NCI-H526 (cell line): ENCODE measurements around the gene MACROD2.

Experiments used
- DNase-seq, 2 experiments: peaks; one replicate each; lab custom pipeline; 2025; lab: John Stamatoyannopoulos, UW

The MACROD2 gene

GRCh38 chr20:15289337-15289736 lies 1294.0 kb downstream of the MACROD2 start:
- DNase-seq = no peak

GRCh38 chr20:15292405-15292804 lies 1297.1 kb downstream of the MACROD2 start:
- DNase-seq = no peak

GRCh38 chr20:15296422-15296821 lies 1301.1 kb downstream of the MACROD2 start:
- DNase-seq = no peak

DNA sequence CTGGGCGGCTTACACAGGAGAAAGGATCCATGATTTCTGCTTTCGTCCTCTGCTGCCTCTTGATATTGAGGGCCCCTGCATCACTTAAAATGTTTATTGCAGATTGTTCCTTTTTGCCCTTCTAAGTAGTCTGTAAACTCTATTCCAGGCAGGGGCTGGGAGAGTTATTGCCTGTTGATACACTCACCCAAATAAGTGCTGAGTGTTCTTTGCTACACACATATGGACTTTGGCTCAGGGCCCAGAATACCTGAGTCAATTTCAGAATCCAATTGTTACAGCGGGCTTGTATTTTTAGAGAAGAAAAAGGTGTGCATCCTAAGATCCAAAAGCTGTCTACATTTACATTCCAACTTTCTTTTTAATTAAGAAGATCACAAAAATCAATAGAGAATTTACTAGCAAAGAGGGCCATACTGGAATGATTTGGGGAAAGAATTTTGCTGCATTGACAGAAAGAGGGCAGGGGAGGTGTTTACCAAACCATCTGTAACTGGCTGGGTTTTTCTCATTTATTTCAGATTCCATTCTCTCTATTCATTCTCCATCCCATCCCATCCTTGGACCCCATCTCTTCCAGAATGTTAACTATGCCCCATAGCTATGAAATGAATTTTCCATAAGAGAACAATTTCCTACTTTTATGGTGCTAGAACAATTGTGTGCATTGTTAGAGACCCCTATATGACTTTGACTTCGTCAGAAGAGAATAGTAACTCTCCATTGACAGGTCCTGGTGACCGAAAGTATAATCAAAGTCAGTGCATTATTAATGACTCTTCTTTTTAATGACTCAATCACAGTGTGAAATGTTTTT lies 1302.0 kb downstream of the MACROD2 start:
- no peak for DNase-seq

- DNase-seq = no peak
Observed at GRCh38 chr20:15302075-15302474, 1306.8 kb downstream of the MACROD2 start.

DNA sequence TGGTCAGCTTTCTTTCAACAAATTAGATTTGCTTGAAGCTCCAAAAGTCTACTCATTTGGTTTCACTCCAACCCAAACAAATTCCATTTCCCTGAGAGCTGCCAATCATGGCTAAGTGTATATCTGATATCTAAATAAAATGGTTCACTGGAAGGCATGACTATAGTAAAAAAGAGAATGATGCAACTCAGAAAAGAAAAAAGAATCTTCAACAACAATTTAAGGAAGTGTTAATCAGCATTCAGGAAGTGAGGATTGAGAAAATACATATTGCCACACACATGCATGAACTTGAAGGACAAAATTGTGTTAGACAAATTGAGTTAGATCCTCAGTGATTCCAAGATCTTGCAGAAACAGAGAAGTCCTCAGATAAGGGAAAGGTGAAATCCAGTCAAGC lies 1315.0 kb downstream of the MACROD2 start:
- DNase-seq = no peak

- DNase-seq = no peak
Observed at GRCh38 chr20:15316556-15316955, 1321.2 kb downstream of the MACROD2 start.

GRCh38 chr20:15317546-15318232 lies 1322.4 kb downstream of the MACROD2 start:
- DNase-seq = no peak

DNA sequence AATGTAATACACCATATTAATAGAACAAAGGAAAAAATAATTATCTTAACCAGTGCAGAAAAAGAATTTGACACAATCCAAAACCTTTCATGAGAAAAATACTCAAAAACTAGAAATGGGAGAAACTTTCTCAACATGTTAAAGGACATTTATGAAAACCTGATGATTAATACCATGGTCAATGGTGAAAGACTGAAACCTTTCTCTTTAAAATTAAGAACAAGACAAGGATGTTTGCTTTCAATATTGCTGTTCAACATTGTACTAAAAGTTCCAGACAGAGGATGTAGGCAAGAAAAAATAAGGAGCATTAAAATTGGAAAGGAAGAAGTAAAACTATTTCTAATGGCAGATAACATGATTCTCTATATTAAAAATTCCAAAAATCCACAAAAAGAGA lies 1323.4 kb downstream of the MACROD2 start:
- DNase-seq = no peak

GRCh38 chr20:15319439-15319838 lies 1324.1 kb downstream of the MACROD2 start:
- no peak for DNase-seq

DNA sequence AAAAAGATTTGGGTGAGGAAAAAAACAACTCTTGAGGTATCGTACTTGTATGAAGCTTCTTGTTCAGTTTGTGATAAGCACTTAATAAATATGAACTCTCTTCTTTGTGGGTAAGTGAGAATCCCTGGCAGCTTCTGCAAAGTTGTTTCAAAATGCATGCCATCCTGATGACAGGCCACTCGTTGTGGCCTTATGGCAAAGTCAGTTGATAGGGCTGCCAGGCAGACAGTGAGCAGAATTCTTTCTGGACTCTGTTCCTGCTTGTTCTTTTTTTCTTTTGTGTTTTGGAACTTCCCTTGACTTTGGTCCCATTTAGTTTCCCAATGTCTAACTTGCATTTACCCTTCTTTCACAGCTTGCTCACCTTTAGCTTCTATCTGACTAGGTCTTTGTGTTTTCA lies 1325.6 kb downstream of the MACROD2 start:
- no peak for DNase-seq

DNA sequence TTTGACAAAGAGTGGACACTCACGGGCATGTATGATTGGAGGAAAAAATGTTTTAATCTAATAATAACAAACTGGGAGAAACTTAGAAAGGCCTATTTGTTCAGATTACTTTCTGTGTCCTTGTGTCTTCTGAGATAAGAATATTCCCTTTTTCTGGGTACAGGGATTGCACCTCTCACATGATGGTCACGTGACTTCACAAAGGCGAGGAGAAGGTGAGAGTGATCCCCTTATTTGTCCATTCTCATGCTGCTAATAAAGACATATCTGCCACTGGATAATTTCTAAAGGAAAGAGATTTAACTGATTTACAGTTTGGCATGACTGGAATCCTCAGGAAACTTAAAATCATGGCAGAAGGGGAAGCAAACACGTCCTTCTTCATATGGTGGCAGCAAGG lies 1331.8 kb downstream of the MACROD2 start:
- no peak for DNase-seq

GRCh38 chr20:15328084-15328483 lies 1332.8 kb downstream of the MACROD2 start:
- DNase-seq = no peak

GRCh38 chr20:15332711-15333160 lies 1337.4 kb downstream of the MACROD2 start:
- DNase-seq = no peak

DNA sequence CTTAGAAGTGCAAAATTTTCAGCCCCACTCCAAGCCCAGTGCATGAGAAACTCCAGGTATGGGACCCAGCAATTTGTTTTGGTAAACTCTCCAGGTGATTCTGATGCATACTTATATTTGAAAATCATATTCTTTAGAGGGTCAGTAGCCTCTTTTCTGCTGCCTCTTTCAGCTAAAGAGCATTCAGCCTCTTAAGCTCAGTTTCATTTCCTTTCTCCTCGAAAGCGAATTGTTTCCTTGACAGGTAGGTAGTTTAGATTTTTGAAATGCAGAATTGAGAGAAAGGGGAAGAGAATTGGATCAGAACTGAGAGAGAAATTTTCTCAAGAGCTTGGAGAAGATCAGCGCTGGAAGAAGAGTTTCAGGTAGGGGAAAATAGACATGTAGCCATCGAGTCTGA lies 1337.9 kb downstream of the MACROD2 start:
- no peak for DNase-seq

- peak in 1 of 2 experiments; percentile 16 for DNase-seq
Observed at GRCh38 chr20:15336011-15336410, 1340.7 kb downstream of the MACROD2 start.

DNA sequence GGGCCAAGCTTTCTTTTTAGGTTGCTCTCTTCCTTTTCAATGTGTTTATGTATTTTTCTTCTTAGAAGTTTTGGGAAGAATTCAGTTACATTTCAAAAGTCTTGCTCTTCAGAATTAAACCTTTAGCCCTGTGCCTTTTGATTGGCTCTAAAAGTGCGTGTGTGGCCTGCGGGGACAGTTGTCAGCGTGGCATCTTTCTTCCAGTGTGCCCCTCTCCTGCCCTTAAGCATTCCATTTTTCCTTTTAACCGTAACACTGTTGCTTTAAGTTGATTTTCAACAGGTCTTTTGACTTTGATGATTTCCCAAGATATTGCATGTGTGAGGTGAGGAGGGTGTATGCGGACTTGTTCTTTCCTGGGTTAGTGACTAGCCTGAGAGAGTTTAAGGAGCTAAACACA lies 1341.2 kb downstream of the MACROD2 start:
- no peak for DNase-seq

DNA sequence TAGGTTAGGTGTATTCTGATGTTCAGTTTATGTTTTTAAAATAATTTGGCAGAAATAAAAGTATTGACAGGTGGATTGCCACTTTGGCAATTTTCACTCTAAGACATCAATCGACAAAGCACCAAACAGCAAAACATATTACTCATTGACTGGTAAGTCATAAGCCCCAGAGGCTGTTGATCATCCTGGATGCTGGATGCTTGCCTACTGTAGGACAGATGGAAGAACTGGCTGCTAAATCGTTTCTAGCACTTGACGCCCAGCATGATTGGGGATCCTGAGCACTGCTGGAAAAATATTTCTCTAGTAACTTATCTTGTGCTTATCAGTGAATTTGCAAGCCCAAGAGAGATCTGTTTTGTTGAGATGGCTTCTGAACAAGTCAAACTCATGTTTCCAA lies 1343.9 kb downstream of the MACROD2 start:
- DNase-seq = no peak

DNA sequence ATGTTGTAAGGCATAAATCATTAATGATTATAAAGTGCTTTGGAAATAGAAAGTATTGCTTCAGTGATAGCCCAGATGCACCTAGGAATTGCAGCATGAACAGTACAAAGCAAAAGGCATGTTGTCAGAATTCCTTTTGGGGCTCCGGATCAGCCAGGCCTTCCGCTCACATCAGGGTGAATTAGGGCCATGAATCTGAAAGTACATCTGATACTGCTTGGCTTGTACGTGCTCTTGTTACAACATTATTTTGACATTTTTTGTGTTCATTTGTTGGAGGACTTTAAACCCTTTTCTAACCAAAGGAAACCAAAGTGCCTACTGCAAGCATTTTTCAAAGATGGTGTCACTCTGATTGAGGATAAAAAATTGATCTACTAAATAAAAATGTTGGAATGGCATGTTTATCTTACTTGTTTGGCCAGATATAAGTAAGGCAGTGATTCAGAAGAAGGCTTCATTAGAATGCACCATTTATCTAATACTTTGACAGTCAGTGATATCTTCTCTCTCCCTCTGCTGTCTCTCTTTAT lies 1347.7 kb downstream of the MACROD2 start:
- DNase-seq = no peak

GRCh38 chr20:15345287-15345686 lies 1350.0 kb downstream of the MACROD2 start:
- DNase-seq = no peak

DNA sequence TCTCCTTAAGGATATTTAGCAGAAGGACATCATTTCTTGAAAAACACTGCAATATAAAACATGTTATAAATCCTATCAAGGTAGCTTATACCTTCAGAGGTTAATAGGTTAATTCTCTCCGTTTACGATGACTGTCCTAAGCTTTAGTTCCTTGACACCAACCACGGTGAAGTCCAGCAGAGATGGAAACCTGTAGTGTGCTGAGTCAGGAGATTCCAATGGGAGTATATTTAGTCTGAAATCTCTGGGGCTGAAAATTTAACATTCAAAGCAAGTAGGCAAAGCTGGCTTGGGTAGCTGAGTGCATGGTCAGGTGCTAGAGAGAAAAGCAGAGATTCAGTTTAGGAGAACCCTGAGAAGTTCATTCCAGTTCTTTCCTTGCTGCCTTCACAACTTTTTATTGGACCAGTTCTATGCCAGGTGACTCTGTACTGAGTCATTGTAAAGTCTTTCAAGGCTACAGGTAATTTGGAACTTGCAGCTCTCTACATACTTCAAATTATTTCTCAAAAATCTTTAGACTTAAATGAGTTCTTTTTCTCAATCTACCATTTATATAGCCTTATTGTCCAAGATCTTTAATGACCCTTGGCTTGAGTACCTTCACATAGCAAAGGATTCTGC lies 1351.5 kb downstream of the MACROD2 start:
- DNase-seq = no peak

DNA sequence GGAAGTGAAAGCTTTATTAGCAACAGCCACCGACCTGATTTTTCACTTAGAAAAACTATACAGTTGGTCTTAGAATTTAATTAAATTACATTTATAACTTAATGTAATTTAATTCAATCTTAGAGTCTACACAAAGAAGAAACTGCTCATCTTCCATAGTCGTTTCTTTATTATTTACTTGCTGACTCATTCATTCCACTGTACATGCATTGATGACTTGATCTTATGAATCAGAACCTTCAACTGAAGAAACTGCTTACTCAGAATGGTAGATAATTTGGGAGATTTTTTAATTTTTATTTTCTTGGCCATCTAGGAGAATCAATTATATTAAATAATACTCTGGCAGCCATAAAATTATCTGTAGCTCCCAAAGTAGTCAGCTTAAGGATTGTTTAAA lies 1363.7 kb downstream of the MACROD2 start:
- DNase-seq = no peak

- DNase-seq = no peak
Observed at GRCh38 chr20:15362849-15363248, 1367.5 kb downstream of the MACROD2 start.
